AG10803 (cell line): Measurements from ENCODE around the gene GALK1.

Experiments used
- DNase-seq: peaks from one replicate; pipeline ENCODE4 v3.0.0; 2010; ENCODE audit warnings: low read depth
- H3K4me3 ChIP-seq: 2 replicates; pipeline ENCODE4 v1.5.1; 2011; ENCODE audit warnings: mild to moderate bottlenecking, low read length, control low read depth
- CTCF ChIP-seq: conservative IDR thresholded peaks from 2 replicates; pipeline ENCODE4 v1.5.1; 2011; ENCODE audit warnings: mild to moderate bottlenecking, low read length, control low read depth, inconsistent platforms

The GALK1 gene

DNA sequence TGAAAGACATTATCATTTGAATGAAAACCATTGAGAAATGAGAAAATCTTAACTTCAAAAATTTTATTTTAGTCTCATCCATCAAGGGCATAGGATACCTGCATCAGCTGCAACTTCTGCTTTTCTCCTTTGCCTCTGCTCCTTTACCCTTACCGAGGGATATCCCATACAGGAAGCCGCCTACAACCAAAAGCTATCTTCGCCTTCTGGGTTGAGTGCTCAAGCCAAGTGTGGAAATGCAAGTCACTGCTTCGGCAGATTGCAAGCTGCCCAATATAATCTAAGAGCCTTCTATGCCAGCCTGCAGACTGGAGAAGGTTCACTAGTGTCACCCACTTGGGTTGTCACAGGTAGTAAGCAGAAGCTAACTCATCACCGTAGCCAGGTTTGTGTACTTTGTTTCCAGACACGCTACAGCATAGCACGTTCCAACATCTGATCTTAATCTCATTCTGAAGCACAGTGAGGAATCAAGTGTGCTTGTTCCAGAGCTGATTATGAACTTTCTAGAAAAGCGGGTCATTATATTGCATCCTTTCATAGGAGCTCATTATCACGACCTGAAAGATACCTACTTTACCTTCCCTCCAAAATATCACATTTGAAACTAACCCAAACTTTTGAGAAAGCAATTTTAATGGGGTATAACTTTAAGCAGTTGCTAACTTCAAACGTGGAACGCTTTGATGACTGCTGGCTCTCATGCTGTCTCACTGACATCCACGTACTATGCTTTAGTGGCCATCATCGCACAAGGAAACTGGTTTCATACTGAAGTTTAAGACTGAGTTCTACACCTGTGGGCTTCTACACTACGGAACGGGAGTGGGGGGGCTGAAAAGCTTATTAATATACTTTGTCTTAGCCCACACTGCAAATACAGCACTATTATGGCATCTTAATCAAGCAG, 11.6 kb upstream of the GALK1 start:
- no peak for TF ChIP-seq CTCF
- peak; percentile 31 for DNase-seq
- H3K4me3 ChIP-seq, result peak overlapping the region; percentile 91

- no peak for TF ChIP-seq CTCF
- H3K4me3 ChIP-seq, result no peak overlapping the region
- peak; percentile 33 for DNase-seq
Observed at GRCh38 chr17:75774991-75775668, 10.1 kb upstream of the GALK1 start.

GRCh38 chr17:75774471-75774990, 9.5 kb upstream of the GALK1 start:
- no peak for TF ChIP-seq CTCF
- no peak overlapping the region for H3K4me3 ChIP-seq
- DNase-seq, result no peak

DNA sequence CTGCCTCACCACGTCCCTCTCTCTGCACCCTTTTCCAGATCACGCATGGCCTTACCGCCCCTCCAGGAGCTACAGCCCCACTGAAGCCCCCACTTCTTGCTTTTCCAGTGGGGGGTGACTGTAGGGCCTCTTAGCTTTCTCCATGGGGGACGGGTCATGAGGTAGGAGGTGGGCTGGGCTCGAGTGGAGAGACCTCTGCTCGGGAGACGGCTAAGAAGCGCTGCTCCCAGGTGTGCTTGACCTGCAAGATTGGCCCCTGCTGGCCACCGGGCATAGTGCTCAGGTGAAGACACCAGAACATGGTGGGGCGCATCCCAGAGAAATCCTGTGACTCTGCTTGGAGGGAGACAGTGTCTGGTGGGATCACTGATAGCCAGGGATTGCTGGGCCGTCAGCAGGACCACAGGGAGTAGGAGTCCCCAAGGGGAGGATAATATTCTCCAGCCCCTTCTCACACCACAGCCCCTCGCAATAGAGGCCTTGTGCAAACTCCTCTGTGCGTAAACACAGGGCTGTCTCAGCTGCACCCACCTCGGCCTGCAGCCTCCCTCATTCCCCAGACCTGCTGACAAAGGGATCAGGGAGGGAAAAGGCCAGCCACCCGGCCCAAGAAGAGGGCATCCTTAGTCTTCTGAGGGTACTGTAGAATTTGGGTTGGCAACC, 8.9 kb upstream of the GALK1 start:
- no peak for TF ChIP-seq CTCF
- H3K4me3 ChIP-seq, result no peak overlapping the region
- no peak for DNase-seq

DNA sequence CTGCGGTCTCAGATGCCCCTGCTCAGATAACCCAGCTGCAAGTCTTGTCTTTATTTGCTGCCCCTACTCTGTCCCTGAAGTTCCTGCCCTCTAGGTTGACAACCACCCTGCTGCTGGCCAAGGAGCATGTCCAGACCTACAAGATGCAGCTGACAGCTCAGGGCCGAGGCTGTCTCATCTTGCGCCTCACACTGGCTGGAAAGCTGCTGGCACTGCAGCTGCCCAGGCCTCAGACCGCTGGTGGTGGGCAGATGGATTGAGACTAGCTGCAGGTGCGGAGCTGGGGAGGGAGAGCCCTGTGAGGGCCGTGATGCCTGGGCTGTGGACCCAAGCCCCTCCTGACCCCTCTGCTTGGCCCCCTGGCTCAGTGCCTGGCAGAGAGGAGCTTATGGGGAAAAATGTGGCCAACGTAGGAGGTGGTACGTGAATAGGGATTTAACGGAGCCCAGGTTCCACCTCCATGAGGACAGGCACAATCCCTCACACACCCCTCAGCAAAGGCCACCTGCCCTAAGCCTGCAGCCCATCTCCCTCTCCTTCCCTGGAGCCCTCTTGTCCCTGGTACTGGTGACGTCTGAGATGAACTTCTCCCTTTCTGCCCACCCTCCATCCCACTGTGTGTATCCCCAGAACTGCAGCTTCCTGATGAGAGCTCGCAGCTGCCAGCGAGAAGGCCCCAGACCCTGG, 8.3 kb upstream of the GALK1 start:
- no peak for TF ChIP-seq CTCF
- no peak for DNase-seq
- no peak overlapping the region for H3K4me3 ChIP-seq

GRCh38 chr17:75771334-75772281, 6.6 kb upstream of the GALK1 start:
- TF ChIP-seq CTCF, result peak; percentile 24
- no peak for DNase-seq
- no peak overlapping the region for H3K4me3 ChIP-seq
